ENCODE measurements around the gene CASP8AP2.
"Not testable (repeated sequence)": the region's sequence is repeated elsewhere in the genome, so short reads cannot be mapped to it uniquely, and the experiment has no call there.

Gene CASP8AP2

DNA sequence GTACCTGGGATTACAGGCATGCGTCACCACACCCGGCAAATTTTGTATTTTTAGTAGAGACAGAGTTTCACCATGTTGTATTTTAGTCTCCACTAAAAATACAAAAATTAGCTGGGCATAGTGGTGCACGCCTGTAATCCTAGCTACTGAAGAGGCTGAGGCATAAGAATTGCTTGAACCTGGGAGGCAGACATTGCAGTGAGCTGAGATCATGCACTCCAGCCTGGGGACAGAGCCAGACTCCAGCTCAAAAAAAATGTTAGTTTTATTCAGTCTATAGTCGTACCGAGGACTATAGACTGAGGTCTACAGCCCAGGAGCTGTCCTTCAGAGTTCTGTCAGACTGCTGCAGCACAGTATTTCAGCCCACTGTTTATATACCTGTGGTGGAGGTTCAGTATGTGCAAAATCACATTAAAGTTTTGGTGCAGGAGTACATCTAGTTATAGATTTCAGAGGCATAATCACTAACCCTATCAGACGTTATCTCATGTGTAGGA is 3.6 kb upstream of the CASP8AP2 start:
- no peak for DNase-seq

DNA sequence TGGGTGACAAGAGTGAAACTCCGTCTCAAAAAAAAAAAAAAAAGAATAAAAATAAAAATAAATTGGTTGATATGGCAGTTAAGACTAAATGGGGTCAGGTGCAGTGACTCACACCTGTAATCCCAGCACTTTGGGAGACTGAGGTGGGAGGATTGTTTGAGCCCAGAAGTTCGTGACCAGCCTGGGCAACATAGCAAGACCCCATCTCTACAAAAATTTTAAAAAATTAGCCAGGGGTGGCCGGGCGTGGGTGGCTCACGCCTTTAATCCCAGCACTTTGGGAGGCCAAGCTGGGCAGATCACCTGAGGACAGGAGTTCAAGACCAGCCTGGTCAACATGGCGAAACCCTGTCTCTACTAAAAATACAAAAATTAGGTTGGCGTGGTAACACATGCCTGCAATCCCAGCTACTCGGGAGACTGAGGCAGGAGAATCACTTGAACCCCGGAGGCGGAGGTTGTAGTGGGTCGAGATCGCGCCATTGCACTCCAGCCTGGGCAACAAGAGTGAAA is 1.1 kb upstream of the CASP8AP2 start:
- not testable (repeated sequence) for DNase-seq

DNA sequence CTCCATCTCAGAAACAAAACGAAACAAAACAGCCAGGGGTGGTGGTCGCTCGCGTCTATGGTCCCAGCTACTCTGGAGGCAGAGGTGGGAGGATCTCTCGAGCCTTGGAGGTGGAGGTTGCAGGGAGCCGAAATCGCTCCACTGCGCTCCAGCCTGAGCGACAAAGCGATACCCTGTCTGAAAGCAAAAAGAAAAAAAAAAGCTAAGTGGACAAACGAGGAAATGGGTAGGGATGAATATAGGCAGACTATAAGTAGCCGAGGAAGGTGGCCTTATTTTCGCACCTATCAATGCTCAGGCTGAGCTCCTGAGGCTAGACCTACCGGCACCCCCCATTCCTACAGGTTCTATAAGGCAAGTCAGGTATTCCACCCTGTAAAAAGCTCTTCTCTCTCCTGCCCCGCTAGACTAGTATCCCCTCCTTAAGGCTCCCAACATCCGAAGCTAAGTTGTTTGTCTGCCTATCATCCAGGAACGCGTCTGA is 650 bp upstream of the CASP8AP2 start:
- DNase-seq, result no peak

DNA sequence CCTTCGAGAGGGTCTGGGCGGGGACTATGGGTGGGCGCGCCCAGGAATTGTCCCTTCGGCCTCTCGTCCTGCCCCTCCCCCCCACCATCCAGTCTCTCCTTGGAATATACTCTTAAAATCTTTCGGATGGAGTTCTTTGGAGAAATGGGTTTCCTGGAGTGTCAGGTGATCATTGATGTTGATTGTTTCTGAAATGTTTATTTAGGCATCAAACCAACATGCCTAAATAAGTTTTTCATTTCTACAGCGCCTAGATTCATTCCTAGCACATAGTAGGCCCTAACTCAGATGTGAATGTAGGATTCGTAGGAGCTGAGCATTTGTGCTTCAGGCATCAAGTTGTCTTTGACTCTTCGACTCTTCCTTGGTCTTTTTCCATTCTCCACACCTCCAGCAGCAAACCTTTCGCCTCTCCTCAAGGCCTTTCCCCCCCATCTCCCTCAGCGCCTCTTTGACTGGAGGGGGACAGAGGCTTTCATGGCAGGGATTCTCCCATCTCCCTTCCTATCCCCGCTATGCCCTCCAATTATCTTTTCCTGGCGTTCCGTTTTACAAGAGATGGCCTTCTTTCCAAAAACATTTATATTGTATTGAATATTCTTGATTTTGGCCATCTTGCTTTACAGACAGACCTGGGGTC is 610 bp downstream of the CASP8AP2 start:
- no peak for DNase-seq

DNA sequence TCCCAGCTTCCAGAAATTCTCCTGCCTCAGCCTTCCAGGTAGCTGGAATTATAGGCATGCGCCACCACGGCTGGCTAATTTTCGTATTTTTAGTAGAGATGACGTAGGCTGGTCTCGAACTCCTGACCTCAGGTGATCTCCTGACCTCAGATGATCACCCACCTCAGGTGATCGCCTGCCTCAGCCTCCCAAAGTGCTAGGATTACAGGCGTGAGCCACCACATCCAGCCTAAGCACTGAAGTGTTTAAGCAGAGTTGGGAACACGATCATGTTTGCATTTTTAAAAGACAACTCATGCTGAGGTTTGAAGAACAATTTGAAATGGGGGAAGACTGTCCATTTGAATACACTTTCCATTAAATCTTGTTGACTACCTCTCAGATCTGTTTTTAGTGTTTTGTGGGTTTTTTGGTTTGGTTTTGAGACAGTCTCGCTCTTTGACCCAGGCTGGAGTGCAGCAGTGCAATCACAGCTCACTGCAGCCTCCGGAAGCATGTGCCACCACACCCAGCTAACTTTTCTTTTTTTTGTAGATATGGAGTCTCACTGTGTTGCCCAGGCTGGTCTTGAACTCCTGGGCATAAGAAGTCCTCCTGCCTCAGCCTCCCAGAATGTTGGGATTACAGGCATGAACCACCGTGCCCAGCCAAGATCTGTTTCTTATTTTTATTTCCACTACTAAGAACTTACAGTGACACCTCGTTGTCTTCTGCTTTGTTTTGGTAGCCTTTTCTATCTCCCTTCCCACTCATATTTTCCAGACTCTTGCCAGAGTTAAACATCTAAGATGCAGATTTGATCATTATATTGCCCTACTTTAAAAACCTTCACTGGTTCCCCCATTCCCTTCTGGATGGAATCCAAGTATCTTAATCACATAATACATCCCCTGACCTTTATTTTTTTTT is 5.5 kb downstream of the CASP8AP2 start:
- no peak for DNase-seq

DNA sequence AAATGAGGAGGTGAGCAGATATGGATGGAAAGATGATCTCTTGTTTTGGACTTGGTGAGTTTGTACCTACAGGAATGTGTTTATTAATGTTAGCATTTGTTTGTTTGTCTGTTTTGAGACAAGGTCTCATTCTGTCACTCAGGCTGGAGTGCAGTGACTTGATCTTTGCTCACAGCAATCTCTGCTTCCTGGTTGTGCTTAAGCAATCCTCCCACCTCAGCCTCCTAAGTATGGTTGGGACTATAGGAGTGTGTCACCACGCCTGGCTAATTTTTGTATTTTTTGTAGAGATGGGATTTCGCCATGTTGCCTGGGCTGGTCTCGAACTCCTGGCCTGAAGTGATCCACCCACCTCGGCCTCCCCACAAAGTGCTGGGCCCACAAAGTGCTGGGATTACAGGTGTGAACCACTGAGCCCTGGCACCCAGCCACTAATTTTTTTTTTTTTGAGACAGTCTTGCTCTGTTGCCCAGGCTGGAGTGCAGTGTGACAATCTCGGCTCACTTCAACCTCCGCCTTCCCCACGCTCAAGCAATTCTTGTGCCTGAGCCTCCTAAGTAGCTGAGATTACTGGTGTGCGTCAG is 7.1 kb downstream of the CASP8AP2 start:
- no peak for DNase-seq

DNA sequence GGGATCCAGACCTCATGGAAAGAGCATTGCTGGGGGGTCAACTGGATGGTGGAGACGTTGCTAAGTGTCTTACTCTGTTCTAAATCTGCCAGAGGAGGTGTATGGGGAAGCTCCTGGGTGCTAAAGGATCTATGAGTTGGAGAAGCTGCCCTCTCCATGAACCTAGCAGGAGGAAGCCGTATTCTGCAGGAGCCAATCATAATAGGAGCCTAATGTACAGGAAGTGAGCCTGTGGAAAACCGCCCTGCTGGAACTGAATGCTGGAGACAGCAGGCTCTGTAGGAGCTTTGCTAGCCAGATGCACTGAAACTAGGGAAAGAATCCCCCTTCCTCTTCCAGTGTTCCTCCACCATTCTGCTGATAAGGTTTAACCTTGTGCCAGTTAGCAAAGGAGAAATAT is 10.9 kb downstream of the CASP8AP2 start:
- DNase-seq, result no peak

DNA sequence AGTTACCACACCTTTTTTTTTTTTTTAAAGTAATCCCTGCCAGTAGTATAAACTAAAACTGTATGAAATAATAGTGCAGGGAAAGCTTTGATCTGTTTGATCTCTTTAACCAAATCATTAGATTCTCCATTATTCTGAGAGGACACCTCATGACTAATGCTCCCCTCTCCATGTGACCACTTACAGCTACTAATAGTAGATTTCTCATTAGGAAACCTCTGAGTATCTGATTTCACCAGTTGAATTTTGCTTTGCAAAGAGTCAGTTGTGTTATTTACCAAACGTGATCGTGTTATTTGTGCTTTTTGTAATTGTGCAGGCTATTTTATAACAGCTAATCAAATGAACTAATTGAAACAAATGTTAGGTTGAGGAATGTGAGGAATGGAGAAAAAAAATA is 12.5 kb downstream of the CASP8AP2 start:
- no peak for DNase-seq

DNA sequence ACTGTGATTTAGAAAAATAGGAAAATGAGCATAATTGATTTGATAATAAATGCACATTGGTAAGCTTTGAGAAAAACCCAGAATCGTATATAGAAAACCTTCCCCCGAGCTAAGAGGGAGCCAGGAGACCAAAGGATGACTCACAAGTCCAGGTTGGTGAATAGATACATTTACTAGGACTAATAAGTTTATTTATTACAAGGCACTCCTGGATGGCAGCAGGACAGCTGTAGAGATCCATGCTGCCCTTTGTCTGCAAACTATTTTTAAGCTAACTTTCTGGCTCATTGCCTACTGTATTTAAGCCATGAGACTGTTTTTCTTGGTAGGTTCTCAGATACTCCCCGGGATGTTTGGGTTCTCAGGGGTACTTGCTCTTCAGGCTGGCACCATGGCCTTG is 13.4 kb downstream of the CASP8AP2 start:
- DNase-seq, result no peak

DNA sequence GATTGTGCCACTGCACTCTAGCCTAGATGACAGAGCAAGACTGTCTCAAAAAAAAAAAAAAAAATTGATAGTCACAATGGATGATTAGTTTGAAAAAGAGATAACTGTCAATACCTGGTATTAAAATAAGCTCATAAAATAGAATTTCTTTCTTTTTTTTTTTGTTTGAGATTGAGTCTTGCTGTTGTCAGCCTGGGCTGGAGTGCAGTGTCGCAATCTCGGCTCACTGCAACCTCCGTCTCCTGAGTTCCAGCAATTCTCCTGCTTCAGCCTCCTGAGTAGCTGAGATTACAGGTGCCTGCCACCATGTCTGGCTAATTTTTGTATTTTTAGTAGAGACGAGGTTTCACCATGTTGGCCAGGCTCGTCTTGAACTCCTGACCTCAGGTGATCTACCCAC is 17.8 kb downstream of the CASP8AP2 start:
- DNase-seq, result not testable (repeated sequence)

DNA sequence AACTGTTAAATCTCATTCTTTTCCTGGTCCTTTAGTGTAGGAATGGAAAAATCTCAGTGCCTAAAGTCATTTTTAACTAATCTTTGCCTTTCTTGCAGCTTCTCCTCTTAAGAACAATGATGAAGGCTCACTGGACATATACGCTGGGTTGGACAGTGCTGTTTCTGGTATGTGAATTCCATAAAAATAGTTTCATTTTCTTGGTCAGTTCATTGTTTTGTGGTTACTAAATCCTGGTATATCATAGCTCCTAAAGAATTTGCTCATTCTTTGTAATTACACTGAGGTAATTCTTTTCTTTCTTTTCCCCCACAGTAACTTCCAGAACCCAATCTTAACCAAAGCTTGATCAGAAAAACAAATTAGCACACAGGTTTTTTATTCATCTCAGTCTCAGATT is 23.4 kb downstream of the CASP8AP2 start:
- no peak for DNase-seq

DNA sequence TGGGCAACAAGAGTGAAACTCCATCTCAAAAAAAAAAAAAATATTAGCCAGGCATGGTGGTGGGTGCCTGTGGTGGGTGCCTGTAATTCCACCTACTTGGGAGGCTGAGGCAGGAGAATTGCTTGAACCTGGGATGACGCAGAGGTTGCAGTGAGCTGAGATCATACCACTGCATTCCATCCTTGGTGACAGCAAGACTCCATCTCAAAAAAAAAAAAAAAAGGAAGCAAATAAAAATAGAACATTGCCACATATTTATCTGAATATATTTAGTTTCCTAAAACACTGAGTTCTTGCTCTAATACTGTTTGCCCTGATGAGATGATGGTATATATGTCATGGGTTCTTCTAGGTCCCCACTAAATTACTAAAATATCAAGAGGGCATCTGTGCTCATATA is 28.4 kb downstream of the CASP8AP2 start:
- DNase-seq, result no peak

DNA sequence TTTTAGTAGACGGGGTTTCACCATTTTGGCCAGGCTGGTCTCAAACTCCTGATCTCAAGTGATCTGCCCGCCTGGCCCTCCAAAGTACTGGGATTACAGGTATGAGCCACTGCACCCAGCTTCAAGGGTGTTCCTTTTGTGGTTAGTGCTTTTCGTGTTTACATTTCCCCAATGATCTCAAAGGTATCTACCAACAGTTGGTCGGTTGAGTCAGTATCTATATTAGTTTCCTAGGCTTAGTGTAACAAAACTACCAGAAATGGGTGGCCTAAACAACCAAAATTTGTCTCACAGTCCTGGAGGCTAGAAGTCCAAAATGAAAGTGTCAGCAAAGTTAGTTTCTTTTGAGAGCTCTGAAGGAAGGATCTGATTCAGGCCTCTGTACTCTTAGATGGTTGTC is 30.1 kb downstream of the CASP8AP2 start:
- no peak for DNase-seq

DNA sequence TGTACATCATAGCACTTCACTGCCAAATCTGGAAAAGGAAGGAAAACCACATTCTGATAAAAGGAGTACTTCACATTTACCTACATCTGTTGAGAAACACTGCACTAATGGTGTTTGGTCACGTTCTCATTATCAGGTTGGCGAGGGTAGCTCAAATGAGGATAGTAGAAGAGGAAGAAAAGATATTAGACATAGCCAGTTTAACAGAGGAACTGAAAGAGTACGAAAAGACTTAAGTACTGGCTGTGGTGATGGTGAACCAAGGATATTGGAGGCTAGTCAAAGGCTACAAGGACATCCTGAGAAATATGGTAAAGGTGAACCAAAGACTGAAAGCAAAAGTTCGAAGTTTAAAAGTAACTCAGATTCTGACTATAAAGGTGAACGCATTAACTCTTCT is 32.6 kb downstream of the CASP8AP2 start:
- no peak for DNase-seq

DNA sequence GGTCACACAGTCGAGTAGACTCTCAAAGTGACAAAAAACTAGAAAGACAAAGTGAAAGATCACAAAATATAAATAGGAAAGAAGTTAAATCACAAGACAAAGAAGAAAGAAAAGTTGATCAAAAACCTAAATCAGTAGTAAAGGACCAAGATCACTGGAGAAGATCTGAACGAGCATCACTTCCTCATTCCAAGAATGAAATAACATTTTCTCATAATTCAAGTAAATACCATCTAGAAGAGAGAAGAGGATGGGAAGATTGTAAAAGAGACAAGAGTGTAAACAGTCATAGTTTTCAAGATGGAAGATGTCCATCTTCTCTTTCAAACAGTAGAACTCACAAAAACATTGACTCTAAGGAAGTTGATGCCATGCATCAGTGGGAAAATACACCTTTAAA is 33.0 kb downstream of the CASP8AP2 start:
- DNase-seq, result no peak

DNA sequence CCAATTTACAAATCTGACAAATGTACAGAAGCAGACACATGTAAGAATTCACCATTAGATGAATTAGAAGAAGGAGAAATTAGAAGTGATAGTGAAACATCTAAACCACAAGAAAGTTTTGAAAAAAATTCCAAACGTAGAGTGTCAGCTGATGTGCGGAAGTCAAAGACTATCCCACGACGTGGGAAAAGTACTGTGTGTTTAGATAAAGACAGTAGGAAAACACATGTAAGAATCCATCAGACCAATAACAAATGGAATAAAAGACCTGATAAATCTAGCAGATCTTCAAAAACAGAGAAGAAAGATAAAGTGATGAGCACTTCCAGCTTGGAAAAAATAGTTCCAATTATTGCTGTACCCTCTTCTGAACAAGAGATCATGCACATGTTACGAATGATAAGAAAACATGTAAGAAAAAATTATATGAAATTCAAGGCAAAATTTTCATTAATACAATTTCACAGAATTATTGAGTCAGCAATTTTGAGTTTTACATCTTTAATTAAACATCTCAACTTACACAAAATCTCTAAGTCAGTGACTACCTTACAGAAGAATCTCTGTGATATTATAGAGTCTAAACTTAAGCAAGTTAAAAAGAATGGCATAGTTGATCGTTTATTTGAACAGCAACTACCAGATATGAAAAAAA is 36.5 kb downstream of the CASP8AP2 start:
- DNase-seq, result no peak

DNA sequence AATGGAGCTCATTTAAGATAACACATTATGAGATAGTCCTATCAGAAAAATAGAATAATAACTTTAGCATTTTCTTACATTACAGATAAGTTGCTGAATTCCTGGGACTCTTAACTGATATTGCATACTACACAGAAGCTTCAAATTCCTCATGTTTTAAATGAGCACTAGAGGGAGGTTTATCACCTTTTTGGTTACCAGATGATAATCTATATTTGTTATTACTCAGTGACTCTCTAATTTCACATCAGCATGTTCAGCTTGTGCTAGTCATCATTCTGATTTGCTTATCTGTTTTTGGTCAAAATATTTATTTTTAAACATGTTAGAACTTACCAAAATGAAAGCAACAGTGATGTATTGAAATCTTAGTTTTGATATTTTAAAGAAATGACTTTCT is 44.0 kb downstream of the CASP8AP2 start:
- no peak for DNase-seq

DNA sequence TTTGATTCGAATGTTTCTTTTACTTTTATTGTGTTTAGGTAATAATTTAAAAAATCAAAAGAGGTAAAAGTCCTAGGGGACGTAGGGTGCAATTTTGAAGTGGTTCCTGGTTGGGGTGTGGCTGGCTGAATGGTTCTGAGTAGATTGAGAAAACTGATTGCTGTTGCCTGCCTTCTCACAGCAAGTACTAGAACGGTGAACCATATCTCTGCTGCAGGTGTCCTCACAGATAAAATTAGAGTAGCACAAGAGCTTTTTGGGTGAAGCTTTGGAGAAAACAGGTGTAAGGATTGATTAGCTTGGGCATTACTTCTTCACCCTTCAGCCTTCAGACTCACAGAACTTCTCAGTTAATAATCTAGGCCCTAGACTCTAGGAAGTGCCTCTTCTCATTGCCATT is 44.8 kb downstream of the CASP8AP2 start:
- DNase-seq, result no peak

DNA sequence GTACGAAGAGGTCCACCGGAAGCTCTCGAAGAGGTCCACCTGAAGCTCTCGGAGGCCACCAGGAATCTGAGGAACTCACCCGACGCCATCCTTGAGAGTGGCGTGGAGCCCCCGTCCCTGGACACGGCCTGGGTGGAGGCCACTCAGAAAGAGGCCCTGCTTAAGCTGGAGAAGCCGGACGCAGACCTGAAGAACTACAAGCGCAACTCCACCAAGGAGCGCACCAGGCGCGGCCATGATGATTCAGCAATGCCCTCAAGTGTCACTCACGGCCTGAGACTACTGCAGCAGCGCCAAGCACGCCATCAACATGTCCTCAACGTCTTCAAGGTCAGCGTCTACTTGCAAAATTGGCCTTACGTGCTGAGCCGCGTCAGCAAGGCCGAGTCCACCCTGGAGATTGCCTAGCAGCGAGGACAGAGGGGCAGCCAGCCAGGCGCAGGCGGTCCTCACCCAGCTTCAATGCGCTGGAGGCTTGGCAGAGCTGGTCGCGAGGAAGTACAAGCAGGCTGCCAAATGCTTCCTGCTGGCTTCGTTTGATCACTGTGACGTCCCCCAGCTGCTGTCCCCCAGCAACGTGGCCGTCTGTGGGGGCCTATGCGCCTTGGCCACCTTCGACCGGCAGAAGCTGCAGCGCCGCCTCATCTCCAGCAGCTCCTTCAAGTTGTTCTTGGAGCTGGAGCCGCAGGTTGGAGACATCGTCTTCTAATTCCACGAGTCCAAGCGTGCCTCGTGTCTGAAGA is 56.9 kb downstream of the CASP8AP2 start:
- DNase-seq, result no peak

DNA sequence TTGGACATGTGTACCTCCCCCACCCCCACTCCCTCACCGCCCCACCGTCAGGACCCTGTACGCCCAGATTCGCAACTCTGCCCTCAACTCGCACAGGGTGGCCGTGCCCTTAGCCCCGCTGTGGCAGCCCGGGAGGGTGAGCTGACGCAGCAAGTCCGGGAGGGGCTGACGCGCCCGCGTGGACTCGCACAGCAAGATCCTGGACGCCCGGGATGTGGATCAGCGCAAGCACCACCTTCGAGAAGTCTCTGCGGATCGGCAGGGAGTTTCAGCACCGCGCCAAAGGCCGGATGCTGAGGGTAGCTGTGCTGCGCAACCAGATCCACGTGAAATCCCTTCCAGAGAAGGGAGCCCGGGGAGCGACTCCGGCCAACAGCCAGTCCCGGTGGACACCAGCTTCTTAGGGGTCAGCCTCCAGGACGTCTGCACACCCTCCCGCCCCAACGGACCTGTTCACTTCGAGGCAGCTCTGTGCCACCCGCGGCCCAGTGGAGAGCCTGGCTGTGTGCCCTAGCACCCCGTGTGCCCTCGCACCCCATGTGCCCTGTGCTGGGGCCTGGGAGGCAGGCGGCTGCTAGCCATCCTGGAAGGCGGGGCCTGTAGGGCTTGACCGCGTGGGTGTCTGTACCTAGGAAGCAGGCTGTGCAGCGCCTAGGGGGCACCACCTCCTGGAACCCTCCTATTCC is 57.9 kb downstream of the CASP8AP2 start:
- no peak for DNase-seq

DNA sequence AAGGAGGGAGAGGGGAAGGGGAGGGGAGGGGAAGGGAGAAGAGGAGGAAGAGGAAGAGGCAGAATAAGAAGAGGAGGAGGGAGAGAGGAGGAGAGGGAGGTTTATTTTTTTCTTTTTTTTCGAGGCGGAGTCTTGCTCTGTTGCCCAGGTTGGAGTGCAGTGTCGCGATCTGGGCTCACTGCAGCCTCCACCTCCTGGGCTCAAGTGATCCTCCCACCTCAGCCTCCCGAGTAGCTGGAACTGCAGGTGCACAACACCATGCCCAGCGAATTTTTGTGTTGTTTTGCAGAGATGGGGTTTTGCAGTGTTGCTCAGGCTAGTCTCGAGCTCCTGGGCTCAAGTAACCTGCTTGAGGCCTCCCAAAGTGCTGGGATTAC is 58.4 kb downstream of the CASP8AP2 start:
- DNase-seq, result no peak

DNA sequence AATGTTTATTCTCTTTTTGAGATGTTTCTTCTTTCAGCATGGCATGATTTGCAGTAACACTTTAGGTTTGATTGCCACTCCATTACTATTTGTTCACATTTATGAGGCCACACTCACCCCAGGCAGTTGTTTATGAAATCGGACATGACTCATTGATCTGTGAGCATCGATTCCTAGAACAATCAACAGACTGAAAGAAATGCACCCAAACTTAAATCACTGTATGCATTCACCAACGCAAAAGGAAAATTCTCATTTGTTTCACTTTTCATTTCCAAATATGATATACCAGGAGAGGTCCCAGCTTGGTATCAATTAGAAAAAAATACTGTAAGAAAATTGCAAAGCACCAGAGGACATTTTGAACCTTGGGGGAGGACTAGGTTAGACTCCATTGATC is 59.2 kb downstream of the CASP8AP2 start:
- DNase-seq, result no peak
